ENCODE results near the gene OR8K3.

OR8K3 gene

GRCh38 chr11:56314844-56315243 is at the start of gene OR8K3:
TSS of gene OR8K3 (plus strand) at chr11:56315144. CDS start at chr11:56318307, 3,163 bp downstream.
- H3K4me3 ChIP-seq (ENCODE audit: low read depth, low read length), result no peak within 1 kb of the TSS

- no peak overlapping the region for H3K4me3 ChIP-seq (ENCODE audit: low read depth, low read length)
Measured at GRCh38 chr11:56271092-56271491, 43.9 kb upstream of the OR8K3 start.

GRCh38 chr11:56273854-56274253 is 41.1 kb upstream of the OR8K3 start, which contains the start of gene OR5T1:
TSS of gene OR5T1 (plus strand) at chr11:56274154. CDS start at chr11:56275639, 1,485 bp downstream.
- H3K4me3 ChIP-seq (ENCODE audit: low read depth, low read length), result no peak within 1 kb of the TSS

- H3K4me3 ChIP-seq (ENCODE audit: low read depth, low read length), result no peak within 1 kb of the TSS
Measured at GRCh38 chr11:56292154-56292553, 22.8 kb upstream of the OR8K3 start, which contains the start of gene OR8H1. TSS of gene OR8H1 (minus strand) at chr11:56292254. CDS start at chr11:56291062, 1,192 bp downstream.

GRCh38 chr11:56296898-56297297 is 18.0 kb upstream of the OR8K3 start:
- no peak overlapping the region for H3K4me3 ChIP-seq (ENCODE audit: low read depth, low read length)

- H3K4me3 ChIP-seq (ENCODE audit: low read depth, low read length), result no peak overlapping the region
Measured at GRCh38 chr11:56307836-56308235, 7.1 kb upstream of the OR8K3 start.

DNA sequence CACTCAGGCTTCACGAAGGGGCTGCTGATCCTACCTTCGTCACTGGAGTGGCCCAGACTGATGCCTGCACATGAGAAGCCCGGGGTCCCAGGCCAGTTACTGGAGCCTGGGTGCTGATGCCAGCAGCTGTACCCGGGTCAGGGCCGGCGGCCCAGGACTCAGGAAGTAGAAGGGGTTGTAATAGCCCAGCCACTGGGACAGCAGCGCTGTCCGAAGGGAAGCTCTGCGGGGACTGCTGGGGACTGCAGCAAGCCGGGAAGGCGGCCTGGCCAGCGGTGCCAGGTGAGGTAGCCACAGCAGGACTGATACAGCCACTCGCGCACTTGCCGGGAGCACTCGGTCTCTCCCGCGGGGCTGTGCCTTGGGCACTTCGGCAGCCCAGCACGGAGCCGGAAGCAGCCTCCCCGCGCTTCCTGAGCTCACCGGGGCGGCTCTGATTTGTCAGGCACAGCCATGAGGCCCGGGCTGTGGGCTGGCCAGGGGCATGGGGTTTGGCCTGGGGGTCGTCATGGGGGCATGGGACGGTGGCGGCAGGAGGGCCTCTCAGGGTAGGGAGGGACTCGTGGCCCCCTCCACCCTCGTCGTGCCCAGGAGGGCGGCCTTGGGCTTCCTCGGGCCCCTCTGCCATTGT is 17.0 kb downstream of the OR8K3 start:
- no peak overlapping the region for H3K4me3 ChIP-seq (ENCODE audit: low read depth, low read length)

GRCh38 chr11:56333156-56333555 is 18.2 kb downstream of the OR8K3 start:
- H3K4me3 ChIP-seq (ENCODE audit: low read depth, low read length), result no peak overlapping the region

DNA sequence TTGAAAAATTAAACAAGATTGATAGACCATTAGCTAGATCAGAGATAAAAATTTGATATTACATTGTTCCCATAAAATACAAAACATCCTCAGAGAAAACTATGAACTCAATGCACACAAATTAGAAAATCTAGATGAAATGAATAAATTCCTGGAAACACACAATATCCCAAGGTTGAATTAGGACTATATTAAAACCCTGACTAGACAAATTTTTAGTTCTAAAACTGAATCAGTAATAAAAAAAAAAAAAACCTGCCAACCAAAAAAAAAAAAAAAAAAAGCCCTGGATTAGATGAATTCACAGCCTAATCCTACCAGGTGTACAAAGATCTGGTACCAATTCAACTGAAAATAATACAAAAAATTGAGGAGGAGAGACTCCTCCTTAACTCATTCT is 25.3 kb downstream of the OR8K3 start:
- H3K4me3 ChIP-seq (ENCODE audit: low read depth, low read length), result no peak overlapping the region

- no peak within 1 kb of the TSS for H3K4me3 ChIP-seq (ENCODE audit: low read depth, low read length)
Measured at GRCh38 chr11:56345739-56346138, 30.8 kb downstream of the OR8K3 start, which contains the start of gene OR8K1. TSS of gene OR8K1 (plus strand) at chr11:56346039. CDS start at chr11:56346039, 0 bp downstream.

- no peak within 1 kb of the TSS for H3K4me3 ChIP-seq (ENCODE audit: low read depth, low read length)
Measured at GRCh38 chr11:56353991-56354390, 39.0 kb downstream of the OR8K3 start, which contains the start of gene OR8J1. TSS of gene OR8J1 (plus strand) at chr11:56354291. CDS start at chr11:56360247, 5,956 bp downstream.
